GM19351 (cell line): ENCODE measurements around the gene PARP9.
"Not testable (repeated sequence)": the region's sequence is repeated elsewhere in the genome, so short reads cannot be mapped to it uniquely, and the experiment has no call there.

ENCODE experiments used
- ATAC-seq: cut with Tn5 transposase; IDR thresholded peaks from one replicate; pipeline ENCODE4 v1.9.1; 2021; ENCODE audit warnings: mild to moderate bottlenecking, moderate library complexity; ENCODE audit not compliant: unreplicated experiment

PARP9 gene

GRCh38 chr3:122523317-122523716, 40.8 kb downstream of the PARP9 start:
- no peak for ATAC-seq

GRCh38 chr3:122520861-122521260, 43.2 kb downstream of the PARP9 start:
- ATAC-seq = no peak

- no peak for ATAC-seq
Measured at GRCh38 chr3:122519693-122520092, 44.4 kb downstream of the PARP9 start.

- ATAC-seq = no peak
Measured at GRCh38 chr3:122516846-122517360, 47.2 kb downstream of the PARP9 start.

- ATAC-seq = no peak
Measured at GRCh38 chr3:122515870-122516269, 48.2 kb downstream of the PARP9 start.

GRCh38 chr3:122515020-122515468, 49.1 kb downstream of the PARP9 start:
- ATAC-seq = no peak

GRCh38 chr3:122514123-122515019, 49.7 kb downstream of the PARP9 start, which contains the start of gene KPNA1:
TSS of gene KPNA1 (minus strand) at chr3:122514939. CDS start at chr3:122496565, 18,374 bp downstream.
- peak; percentile 78 for ATAC-seq

GRCh38 chr3:122513386-122514122, 50.5 kb downstream of the PARP9 start:
- no peak for ATAC-seq

- no peak for ATAC-seq
Measured at GRCh38 chr3:122512284-122512683, 51.8 kb downstream of the PARP9 start.

- ATAC-seq = no peak
Measured at GRCh38 chr3:122510878-122511535, 53.1 kb downstream of the PARP9 start.

- ATAC-seq = peak; percentile 59
Measured at GRCh38 chr3:122508944-122509343, 55.2 kb downstream of the PARP9 start.

- ATAC-seq = no peak
Measured at GRCh38 chr3:122508135-122508914, 55.8 kb downstream of the PARP9 start.

- ATAC-seq = no peak
Measured at GRCh38 chr3:122506450-122506849, 57.6 kb downstream of the PARP9 start.

GRCh38 chr3:122505676-122506075, 58.4 kb downstream of the PARP9 start:
- ATAC-seq = no peak

- ATAC-seq = no peak
Measured at GRCh38 chr3:122502941-122503340, 61.2 kb downstream of the PARP9 start.

GRCh38 chr3:122502139-122502538, 62.0 kb downstream of the PARP9 start:
- no peak for ATAC-seq

- not testable (repeated sequence) for ATAC-seq
Measured at GRCh38 chr3:122500964-122501363, 63.1 kb downstream of the PARP9 start.

GRCh38 chr3:122498152-122498551, 65.9 kb downstream of the PARP9 start:
- ATAC-seq = no peak

- ATAC-seq = peak; percentile 81
Measured at GRCh38 chr3:122497425-122497824, 66.7 kb downstream of the PARP9 start.

GRCh38 chr3:122496508-122496907, 67.6 kb downstream of the PARP9 start:
- ATAC-seq = no peak
